GM23248 (cell line): ENCODE data around the gene ACAP3. TPM values are rescaled to one million over a fixed set of nuclear protein-coding genes. Genes with fewer than 3 reads are reported as not detected.

ENCODE experiments used
- DNase-seq: peaks from one replicate; pipeline ENCODE4 v3.0.0-alpha.2; 2015
- H2AFZ ChIP-seq: fragments of 200-600 bp; sonication (generic); 2 replicates; pipeline ENCODE4 v1.6.1; 2016; ENCODE audit warnings: antibody characterized with exemption
- H3F3A ChIP-seq: fragments of 200-600 bp; sonication (generic); 2 replicates; pipeline ENCODE4 v1.6.1; 2016; ENCODE audit warnings: mild to moderate bottlenecking, antibody characterized with exemption, mixed run types; ENCODE audit not compliant: insufficient read depth
- H3K27ac ChIP-seq: fragments of 200-600 bp; sonication (generic); 2 replicates; pipeline ENCODE4 v1.5.1; 2016; ENCODE audit warnings: mild to moderate bottlenecking
- H3K27me3 ChIP-seq: fragments of 200-600 bp; sonication (generic); replicated peaks from 2 replicates; pipeline ENCODE4 v1.6.1; 2016; ENCODE audit warnings: mild to moderate bottlenecking; ENCODE audit not compliant: insufficient read depth
- H3K36me3 ChIP-seq: fragments of 200-600 bp; sonication (generic); 2 replicates; pipeline ENCODE4 v1.6.1; 2016; ENCODE audit warnings: low read depth, mild to moderate bottlenecking
- H3K4me1 ChIP-seq: fragments of 200-600 bp; sonication (generic); 2 replicates; pipeline ENCODE4 v1.6.1; 2016; ENCODE audit warnings: mild to moderate bottlenecking; ENCODE audit not compliant: insufficient read depth
- H3K4me2 ChIP-seq: fragments of 200-600 bp; sonication (generic); one replicate; pipeline ENCODE4 v1.6.1; 2016; ENCODE audit warnings: mild to moderate bottlenecking; ENCODE audit not compliant: unreplicated experiment
- H3K4me3 ChIP-seq: fragments of 200-600 bp; sonication (generic); 2 replicates; pipeline ENCODE4 v1.5.1; 2016; ENCODE audit warnings: mild to moderate bottlenecking
- H3K79me2 ChIP-seq: fragments of 200-600 bp; sonication (generic); 2 replicates; pipeline ENCODE4 v1.6.1; 2016; ENCODE audit warnings: mild to moderate bottlenecking; ENCODE audit not compliant: insufficient read depth
- H3K9ac ChIP-seq: fragments of 200-600 bp; sonication (generic); 2 replicates; pipeline ENCODE4 v1.6.1; 2016; ENCODE audit warnings: mild to moderate bottlenecking
- H3K9me2 ChIP-seq: fragments of 200-600 bp; sonication (generic); 2 replicates; pipeline ENCODE4 v1.6.1; 2016; ENCODE audit warnings: mixed run types, mild to moderate bottlenecking, moderate library complexity; ENCODE audit not compliant: insufficient read depth
- H3K9me3 ChIP-seq: fragments of 200-600 bp; sonication (generic); one replicate; pipeline ENCODE4 v1.6.1; 2017; ENCODE audit warnings: low read depth
- H4K20me1 ChIP-seq: fragments of 200-600 bp; sonication (generic); 2 replicates; pipeline ENCODE4 v1.6.0; 2016; ENCODE audit not compliant: insufficient read depth
- EZH2 ChIP-seq: fragments of 200-600 bp; sonication (generic); IDR thresholded peaks from 2 replicates; pipeline ENCODE4 v1.6.1; 2018; ENCODE audit warnings: antibody characterized with exemption, mild to moderate bottlenecking; ENCODE audit not compliant: insufficient read depth, poor library complexity, severe bottlenecking
- EZH2phosphoT487 ChIP-seq: fragments of 200-600 bp; sonication (generic); IDR thresholded peaks from 2 replicates; pipeline ENCODE4 v1.6.1; 2018; ENCODE audit warnings: antibody characterized with exemption, moderate library complexity, mild to moderate bottlenecking, low read depth; ENCODE audit not compliant: insufficient read depth
- WGBS, 2 experiments: methylation state at CpG; one replicate each; pipeline ENCODE4 v1.1.6; 2015 to 2017; ENCODE audit warnings: low lambda C conversion rate in 2 of 2, low coverage in 1 of 2; ENCODE audit errors: missing lambda C conversion rate in 2 of 2; 5-methylcytosine and 5-hydroxymethylcytosine counted together
- in situ Hi-C: fragments of 300-500 bp; cut with MboI; formaldehyde crosslinking; loops from 2 replicates; pipeline ENCODE4 v1.15.0; 2020
- polyA plus RNA-seq: library from polyadenylated mRNA; unstranded; fragments of >200 nt; fragmentation: Nextera tagmentation; extraction: Ambion mirVana; gene quantifications from 2 replicates; pipeline ENCODE4 v1.2.1, GENCODE V29; 2016
- total RNA-seq: library from RNA; depleted of rRNA; stranded (reverse); fragments of >200 nt; shearing (Covaris generic); gene quantifications from 2 replicates; pipeline ENCODE4 v1.2.3, GENCODE V29; 2014

Gene ACAP3
- total and polyA plus RNA-seq, 2 experiments from 2014 or later: 11.8 to 68.0 TPM

DNA sequence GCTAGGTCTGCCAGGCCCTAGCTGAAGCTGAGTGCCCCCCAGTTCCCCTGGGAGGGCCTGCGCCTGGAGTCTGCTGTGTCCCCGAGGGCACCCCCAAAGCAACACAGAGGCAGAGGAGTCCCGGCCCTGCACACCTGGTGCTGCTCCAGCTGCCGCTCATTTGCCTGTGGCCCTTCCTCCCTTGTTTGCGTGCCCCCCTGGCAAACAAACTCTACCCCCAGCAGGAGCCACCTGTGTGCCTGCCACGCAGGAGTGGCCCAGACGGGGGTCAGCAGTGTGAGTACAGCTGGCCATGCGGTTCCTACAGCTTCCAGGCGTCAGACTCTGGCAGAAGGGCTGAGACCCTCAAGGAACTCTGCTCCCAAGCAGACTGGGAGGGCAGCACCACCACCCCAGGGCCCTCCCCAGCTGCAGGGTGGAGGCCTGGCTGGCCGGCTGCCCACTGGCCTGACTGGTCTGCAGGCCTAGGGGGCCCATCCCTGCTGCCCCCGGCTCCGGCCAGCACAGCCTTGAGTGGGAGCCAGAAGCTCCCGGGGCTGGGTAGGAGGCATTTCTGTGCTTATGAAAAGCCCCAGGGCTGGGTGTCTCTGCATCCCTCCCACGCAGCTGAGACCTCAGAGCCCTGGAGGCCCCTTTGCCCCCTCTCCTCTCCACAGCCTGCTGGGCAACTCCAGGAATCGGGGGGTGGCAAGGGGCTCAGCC lies 22.8 kb upstream of the ACAP3 start:
- Histone ChIP-seq H3K9me3 (no peaks in the 10 kb centered on the region), H3K4me1 (peaks cover 19% of the 10 kb centered on the region), H3K9me2 (no peaks in the 10 kb centered on the region), H3K27me3 (no peaks in the 10 kb centered on the region), H3K27ac (peak overlapping the region; percentile 39), H4K20me1 (no peaks in the 10 kb centered on the region), H3K79me2 (peaks cover 16% of the 10 kb centered on the region), H3K4me3 (no peak overlapping the region), H3F3A (no peaks in the 10 kb centered on the region), H2AFZ (no peak overlapping the region), H3K9ac (peak overlapping the region; percentile 47; the same call in 1 of the 2 replicates), H3K4me2 (peak overlapping the region; percentile 28), H3K36me3 (no peaks in the 10 kb centered on the region)
- 40 to 44% methylated on average over 15 of the region's 15 CpGs for WGBS, 2 experiments
- in situ Hi-C loops: no loop called here
- peak; percentile 68 for DNase-seq
- TF ChIP-seq EZH2 (no peak), EZH2phosphoT487 (no peak)

DNA sequence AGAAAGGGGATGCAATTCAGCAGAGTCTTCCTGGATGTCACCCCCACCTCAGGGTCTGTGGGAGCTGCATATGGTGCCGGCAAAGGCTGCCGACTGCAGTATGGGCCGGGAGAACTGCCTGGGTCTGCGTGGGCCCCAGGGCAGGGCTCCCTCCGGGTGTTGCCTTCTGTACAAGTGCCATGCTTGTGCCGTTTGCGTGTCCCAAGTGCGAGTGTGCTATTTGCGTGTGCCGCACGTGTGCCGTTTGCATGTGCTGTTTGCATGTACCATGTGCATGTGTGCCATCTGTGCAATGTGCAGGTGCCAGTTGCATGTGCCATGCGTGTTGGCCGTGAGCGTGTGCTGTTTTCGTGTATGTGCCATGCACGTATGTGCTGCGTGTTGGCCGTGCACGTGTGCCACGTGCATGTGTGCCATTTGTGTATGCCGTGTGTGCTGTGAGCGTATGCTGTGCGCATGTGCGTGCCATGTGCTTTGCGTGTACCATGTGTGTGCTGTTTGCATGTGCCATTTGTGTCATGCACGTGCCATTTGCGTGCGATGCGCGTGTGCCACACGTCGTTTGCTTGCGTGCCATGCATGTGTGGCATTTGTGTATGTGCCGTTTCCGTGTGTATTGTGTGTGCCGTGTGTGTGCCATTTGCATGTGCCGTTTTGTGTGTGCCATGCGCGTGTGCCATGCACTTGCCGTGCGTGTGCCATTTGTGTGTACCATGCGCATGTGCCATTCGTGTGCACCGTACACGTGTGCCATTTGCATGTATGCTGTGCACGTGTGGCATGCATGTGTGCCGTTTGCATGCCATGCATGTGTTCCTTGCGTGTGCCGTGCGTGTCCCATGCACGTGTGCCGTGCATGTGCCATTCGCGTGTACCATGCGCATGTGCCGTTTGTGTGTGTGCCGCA lies 21.8 kb upstream of the ACAP3 start:
- H3K36me3 ChIP-seq: no peaks in the 10 kb centered on the region
- H3K9me2 ChIP-seq: no peaks in the 10 kb centered on the region
- no peak overlapping the region for H3K27ac ChIP-seq
- DNase-seq: no peak
- H4K20me1 ChIP-seq: no peaks in the 10 kb centered on the region
- no peaks in the 10 kb centered on the region for H3K9me3 ChIP-seq
- in situ Hi-C loops: no loop called here
- peaks cover 22% of the 10 kb centered on the region for H3K4me1 ChIP-seq
- H3K79me2 ChIP-seq: peaks cover 24% of the 10 kb centered on the region
- no peak overlapping the region for H3K4me3 ChIP-seq
- no peaks in the 10 kb centered on the region for H3K27me3 ChIP-seq
- no peak overlapping the region for H3K4me2 ChIP-seq
- H2AFZ ChIP-seq: no peak overlapping the region
- TF ChIP-seq EZH2phosphoT487: no peak
- no peak for TF ChIP-seq EZH2
- 84 to 86% methylated on average over 58 of the region's 58 CpGs for WGBS, 2 experiments
- H3K9ac ChIP-seq: no peak overlapping the region
- H3F3A ChIP-seq: no peaks in the 10 kb centered on the region

DNA sequence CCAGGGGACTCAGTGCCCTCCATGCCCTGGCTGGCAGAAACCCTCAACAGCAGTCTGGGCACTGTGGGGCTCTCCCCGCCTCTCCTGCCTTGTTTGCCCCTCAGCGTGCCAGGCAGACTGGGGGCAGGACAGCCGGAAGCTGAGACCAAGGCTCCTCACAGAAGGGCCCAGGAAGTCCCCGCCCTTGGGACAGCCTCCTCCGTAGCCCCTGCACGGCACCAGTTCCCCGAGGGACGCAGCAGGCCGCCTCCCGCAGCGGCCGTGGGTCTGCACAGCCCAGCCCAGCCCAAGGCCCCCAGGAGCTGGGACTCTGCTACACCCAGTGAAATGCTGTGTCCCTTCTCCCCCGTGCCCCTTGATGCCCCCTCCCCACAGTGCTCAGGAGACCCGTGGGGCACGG lies 20.5 kb upstream of the ACAP3 start:
- TF ChIP-seq EZH2 (no peak), EZH2phosphoT487 (no peak)
- no peak for DNase-seq
- Histone ChIP-seq H3K9me2 (no peaks in the 10 kb centered on the region), H2AFZ (no peak overlapping the region), H4K20me1 (no peaks in the 10 kb centered on the region), H3K4me3 (no peak overlapping the region), H3K9me3 (no peaks in the 10 kb centered on the region), H3F3A (no peaks in the 10 kb centered on the region), H3K4me1 (peaks cover 26% of the 10 kb centered on the region), H3K79me2 (peaks cover 32% of the 10 kb centered on the region), H3K27ac (no peak overlapping the region), H3K9ac (no peak overlapping the region), H3K4me2 (no peak overlapping the region), H3K36me3 (no peaks in the 10 kb centered on the region), H3K27me3 (no peaks in the 10 kb centered on the region)
- in situ Hi-C loops: no loop called here
- WGBS, 2 experiments: 69 to 72% methylated on average over 13 of the region's 15 CpGs

DNA sequence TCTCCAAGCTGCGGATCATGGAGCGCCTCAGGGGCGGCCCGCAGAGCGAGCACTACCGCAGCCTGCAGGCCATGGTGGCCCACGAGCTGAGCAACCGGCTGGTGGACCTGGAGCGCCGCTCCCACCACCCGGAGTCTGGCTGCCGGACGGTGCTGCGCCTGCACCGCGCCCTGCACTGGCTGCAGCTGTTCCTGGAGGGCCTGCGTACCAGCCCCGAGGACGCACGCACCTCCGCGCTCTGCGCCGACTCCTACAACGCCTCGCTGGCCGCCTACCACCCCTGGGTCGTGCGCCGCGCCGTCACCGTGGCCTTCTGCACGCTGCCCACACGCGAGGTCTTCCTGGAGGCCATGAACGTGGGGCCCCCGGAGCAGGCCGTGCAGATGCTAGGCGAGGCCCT lies 19.6 kb upstream of the ACAP3 start:
- Histone ChIP-seq H3K4me1 (peaks cover 26% of the 10 kb centered on the region), H3K4me2 (no peak overlapping the region), H3K4me3 (no peak overlapping the region), H3K9ac (no peak overlapping the region), H4K20me1 (no peaks in the 10 kb centered on the region), H3K9me3 (no peaks in the 10 kb centered on the region), H3K79me2 (peaks cover 39% of the 10 kb centered on the region), H3K36me3 (no peaks in the 10 kb centered on the region), H2AFZ (no peak overlapping the region), H3K9me2 (no peaks in the 10 kb centered on the region), H3K27me3 (no peaks in the 10 kb centered on the region), H3K27ac (no peak overlapping the region), H3F3A (no peaks in the 10 kb centered on the region)
- in situ Hi-C loops: no loop called here
- no peak for DNase-seq
- 87 to 88% methylated on average over 37 to 40 of the region's 40 CpGs for WGBS, 2 experiments
- TF ChIP-seq EZH2 (no peak), EZH2phosphoT487 (no peak)
